HG03139 (cell line): ENCODE measurements around the gene MSH3.
"Not testable (repeated sequence)": the region's sequence is repeated elsewhere in the genome, so short reads cannot be mapped to it uniquely, and the experiment has no call there.

Source experiments
- ATAC-seq: cut with Tn5 transposase; IDR thresholded peaks from one replicate; pipeline ENCODE4 v1.9.1; 2021; ENCODE audit not compliant: unreplicated experiment

Gene MSH3

DNA sequence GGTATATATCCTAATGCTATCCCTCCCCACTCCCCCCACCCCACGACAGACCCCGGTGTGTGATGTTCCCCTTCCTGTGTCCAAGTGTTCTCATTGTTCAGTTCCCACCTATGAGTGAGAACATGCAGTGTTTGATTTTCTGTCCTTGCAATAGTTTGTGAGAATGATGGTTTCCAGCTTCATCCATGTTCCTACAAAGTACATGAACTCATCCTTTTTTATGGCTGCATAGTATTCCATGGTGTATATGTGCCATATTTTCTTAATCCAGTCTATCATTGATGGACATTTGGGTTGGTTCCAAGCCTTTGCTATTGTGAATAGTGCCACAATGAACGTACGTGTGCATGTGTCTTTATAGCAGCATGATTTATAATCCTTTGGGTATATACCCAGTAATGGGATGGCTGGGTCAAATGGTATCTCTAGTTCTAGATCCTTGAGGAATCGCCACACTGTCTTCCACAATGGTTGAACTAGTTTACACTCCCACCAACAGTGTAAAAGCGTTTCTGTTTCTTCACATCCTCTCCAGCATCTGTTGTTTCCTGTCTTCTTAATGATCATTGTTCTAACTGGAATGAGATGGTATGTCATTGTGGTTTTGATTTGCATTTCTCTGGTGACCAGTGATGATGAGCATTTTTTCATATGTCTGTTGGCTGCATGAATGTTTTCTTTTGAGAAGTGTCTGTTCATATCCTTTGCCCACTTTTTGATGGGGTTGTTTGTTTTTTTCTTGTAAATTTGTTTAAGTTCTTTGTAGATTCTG, 186.8 kb downstream of the MSH3 start:
- ATAC-seq, result not testable (repeated sequence)

DNA sequence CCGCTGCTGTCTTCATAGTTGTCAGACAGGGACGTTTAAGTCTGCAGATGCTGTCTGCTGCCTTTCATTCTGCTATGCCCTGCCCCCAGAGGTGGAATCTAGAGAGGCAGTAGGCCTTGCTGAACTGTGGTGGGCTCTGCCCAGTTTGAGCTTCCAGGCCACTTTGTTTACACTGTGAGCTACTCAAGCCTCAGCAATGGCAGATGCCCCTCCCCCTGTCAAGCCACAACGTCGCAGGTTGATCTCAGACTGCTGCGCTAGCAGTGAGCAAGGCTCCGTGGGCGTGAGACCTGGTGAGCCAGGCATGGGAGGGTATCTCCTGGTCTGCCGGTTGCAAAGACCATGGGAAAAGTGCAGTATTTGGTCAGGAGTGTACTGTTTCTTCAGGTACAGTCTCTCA, 192.0 kb downstream of the MSH3 start:
- not testable (repeated sequence) for ATAC-seq

DNA sequence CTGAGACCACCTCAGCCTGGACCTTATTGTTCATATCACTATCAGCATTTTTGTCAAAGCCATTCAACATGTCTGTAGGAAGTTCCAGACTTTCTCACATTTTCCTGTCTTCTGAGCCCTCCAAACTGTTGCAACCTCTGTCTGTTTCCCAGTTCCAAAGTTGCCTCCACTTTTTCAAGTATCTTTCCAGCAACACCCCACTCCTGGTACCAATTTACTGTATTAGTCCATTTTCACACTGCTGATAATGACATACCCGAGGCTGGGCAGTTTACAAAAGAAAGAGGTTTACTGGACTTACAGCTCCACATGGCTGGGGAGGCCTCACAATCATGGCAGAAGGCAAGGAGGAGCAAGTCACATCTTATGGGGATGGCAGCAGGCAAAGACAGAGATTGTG, 195.7 kb downstream of the MSH3 start:
- ATAC-seq, result not testable (repeated sequence)

DNA sequence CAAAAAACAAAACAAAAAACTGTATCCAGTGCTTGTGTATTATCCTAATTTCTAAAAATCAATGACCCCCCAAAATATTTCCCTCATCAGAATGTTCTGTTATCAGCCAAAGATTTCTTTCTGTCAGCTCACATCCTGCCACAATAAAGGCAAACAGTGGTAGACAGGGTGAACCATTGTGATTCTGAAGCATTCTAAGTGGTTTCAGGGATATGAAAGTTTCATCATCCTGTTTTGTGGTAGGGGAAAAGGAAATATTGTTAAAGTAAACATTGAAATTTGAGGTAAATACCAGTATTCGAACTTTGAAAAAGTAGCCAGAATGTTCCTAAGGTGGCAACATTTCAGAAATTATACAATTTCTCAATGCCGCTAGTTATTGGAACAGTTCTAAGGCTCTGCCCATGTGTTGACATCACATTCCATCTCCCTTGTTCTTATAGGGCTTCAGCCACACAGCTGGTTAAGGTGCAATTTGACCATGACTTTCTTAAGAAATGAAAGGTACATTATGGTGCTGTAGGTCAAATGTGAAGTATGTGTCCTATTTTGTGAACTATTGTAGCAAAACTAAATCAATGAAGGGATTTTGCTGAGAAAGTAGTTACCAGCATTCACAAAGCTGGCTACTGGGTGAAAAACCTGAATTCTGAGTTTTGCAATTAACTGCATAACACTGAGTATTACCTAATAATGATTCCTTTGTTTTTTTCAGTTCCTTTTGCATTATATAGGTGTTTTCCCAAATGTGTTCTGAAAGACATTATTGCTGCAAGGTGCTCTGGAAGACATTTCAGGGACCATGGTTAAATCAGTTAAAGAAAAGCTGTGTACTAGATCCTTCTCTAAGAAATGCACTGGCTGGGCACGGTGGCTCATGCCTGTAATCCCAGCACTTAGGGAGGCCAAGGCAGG, 198.1 kb downstream of the MSH3 start:
- ATAC-seq, result no peak

DNA sequence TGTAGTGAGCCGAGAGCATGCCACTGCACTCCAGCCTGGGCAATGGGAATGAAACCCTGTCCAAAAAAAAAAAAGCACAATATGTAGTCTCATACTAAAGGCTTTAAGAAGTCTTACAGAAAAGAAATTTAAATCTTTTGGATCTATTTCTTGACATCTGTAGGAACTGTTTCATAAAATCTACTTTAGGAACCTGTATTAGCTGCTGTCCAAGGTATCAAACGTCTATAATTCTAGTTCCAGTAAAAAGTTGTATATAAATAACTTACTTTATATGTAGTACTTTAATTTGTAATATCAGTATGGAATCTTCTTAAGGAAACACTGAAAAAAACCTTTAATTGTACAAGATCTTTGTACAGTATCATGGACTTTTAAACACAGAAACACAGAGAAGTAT, 199.0 kb downstream of the MSH3 start:
- ATAC-seq, result no peak

DNA sequence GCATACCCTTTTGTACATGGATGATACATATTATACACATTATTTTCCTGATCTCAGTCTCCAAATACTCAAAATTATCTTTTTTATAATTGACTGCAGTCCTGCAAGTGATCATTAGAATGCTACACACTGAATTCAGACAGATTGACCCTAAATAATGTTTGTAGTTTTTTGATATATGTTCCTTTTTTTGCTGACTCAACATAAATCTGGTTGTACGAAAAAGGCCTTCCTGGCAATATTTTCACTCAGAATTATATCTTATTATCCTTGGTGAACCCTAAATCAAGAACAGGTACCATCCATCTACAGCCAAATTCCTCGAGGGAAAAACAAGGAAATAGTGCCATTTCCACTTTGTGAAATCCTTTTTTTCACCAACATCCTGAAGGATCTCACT, 200.1 kb downstream of the MSH3 start:
- ATAC-seq, result no peak

DNA sequence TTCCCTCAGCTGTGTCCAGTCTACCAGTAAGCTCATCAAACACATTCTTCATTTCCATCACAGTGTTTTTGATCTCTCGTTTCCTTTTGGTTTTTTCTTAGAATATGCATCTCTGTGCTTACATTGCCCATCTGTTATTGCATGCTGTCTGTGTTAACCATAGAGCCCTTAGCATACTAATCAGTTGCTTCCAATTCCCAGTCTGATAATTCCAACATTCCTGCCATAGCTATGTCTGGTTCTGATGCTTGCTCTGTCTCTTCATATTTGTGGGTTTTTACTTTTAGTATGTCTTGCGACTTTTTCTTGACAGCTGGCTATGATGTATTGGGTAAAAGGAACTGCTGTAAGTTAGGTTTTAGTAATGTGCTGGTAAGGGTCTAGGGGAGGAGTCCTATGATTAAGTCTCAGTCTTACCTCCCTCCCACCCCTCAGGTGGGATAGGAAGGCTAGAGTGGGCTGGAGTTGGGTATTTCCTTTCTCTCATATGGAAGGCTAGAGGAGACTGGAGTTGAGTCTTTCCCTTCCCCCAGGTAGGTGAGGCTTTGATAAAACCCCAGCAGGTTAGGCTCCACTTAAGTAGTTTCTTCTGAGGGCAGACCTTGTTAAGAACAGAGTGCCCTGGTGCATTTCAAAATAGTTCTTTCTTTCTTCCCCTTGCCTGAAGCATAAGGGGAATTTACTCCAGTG, 206.6 kb downstream of the MSH3 start:
- ATAC-seq, result no peak

DNA sequence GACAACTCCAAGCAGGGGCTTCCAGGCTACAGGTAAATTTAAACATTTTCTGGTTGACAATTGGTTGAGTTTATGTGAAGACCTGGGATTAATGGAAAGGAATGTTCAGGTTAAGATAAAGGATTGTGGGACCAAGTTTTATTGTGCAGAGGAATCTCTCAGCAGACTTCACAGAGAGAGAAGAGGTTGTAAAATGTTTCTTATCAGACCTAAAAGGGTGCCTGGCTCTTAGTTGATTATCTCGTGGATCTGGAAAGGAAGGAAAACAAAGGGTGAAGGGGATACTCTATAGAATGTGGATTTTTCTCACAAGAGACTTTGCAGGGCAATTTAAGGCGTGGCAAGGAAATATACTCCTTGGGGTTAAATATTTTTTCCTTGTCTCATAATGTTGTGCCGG, 209.3 kb downstream of the MSH3 start:
- ATAC-seq, result no peak

DNA sequence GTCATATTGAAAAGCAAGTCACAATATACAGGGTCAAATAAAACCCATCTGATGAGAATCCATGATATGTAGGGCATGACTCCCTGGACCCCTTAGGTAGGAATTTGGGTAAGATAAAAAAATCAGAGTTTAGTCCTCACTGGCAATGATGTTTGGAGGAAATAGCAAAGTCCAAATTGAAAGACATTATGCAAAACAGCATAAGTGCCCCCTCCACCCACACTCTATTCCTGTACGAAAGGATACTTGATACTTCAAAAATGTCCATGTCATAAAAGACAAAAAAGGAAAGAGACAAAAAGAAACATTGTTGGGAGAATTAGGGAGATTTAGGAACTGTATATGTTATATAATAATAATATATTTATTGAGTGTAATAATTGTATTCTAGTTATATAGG, 209.7 kb downstream of the MSH3 start:
- no peak for ATAC-seq

DNA sequence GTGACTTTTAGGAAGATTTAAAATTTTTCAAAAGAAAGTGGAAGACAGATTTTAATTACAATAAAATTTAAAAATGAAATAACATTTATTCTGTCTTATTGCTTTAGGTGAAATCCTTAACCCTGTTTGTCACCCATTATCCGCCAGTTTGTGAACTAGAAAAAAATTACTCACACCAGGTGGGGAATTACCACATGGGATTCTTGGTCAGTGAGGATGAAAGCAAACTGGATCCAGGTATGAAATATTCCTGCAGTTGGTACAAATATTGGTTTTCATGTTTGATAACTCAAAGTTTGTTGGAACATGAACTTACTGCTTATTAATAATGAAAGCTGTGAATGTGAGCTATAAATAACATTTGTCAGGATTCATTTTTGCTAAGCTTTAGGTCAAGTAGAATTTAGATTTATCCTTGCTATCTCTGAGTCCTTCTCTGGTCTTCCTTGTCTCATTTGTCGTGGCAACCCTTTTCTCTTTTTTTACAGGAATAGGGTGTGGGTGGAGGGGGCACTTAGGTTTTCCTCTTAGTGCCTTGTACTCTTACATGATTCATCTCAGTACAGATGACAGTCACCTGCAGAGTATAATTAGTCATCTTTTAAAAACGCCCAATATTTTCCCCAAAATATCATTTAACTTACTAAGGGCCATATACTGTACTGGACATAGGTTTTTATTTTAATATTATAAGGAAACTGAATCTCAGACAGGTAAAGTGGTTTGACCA, 210.4 kb downstream of the MSH3 start:
- no peak for ATAC-seq

DNA sequence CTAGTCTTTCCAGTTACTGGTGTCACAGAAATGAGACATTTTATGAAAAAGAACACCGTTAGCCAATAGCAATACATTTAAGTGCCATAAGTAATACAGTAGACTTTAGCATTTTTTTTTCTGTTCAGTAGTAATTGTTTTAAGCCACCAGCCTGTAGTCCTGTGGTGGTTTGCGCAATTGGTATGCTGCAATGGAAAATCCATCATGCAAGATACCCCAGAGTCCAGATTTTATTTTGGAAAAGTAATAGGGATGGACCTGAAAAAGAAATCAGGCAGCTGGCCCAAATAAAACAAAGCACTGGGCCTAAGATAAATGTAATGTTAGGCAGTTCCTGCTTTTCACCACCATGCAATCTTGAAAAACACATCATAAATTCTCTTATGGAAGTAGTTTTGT, 211.1 kb downstream of the MSH3 start:
- no peak for ATAC-seq

DNA sequence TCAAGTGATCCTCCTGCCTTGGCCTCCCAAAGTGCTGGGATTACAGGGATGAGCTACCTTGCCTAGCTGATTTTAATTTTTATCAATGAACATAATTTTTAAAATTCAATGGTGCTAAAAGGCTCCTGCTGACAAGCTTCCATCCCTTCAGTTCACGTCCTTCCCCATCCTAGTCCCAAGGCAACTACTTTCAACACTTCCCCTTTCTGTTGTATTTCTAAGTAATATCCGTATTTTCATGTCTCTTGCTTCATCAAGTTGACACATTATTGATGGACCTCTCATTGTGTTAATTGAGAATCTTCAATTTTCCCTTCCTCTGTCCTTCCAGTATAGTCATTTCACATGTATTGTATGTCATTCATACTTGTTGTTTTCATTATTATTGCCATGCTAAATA, 211.9 kb downstream of the MSH3 start:
- no peak for ATAC-seq

DNA sequence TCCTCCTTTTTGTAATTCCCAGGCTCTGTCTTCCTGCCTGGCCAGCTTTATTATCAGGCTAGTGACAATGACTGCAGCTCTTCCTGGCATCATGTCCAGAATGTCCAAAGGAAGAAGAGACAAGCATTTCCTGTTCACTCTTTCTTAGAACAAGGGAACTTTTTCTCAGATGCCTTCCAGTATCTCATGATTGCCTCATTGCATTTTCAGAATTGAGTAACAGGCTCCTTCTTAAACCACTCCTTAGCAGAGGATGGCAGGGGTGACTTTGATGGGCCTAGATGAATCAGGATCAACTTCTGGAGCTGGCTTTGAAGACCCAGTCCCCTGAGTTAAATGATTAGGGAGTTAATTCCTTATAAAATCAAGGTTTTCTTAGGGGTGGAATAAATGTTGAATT, 212.8 kb downstream of the MSH3 start:
- no peak for ATAC-seq

DNA sequence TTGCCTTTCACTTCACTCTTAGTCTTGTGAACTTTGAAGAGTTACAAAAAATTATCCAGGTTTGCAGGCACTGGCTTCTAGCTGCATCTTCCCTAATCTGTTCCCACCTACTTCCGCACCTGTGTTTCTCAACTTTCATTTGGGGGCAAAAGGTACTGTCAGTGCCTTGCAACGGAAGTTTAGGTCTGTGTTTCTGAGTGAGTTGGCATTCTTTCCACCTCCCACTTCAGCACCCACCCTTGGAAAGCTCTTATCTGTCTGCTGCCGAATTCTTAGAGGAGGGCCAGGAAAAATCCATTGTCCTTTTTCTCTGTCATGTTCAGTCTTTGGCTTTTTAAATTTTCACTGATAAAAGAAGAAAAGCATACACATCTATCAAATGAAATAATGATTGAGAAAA, 216.0 kb downstream of the MSH3 start:
- no peak for ATAC-seq

DNA sequence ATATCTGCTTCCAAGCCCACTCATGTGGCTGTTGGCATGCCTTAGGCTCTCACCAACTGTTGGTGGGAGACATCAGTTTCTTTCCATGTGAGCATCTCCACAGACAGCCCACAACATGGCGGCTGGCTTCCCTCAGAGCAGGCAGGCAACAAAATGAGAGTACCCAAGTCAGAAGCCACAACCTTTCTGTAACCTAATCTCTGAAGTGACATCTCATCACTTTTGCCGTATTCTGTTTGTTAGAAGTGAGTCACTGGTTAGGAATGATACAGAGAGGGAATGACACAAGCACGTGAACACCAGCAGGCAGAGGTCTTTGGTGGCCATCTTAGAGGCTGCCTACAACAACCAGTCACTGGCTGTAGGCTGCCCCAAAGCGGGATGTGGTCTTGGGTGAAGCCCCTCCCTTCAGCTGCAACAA, 217.1 kb downstream of the MSH3 start:
- no peak for ATAC-seq

DNA sequence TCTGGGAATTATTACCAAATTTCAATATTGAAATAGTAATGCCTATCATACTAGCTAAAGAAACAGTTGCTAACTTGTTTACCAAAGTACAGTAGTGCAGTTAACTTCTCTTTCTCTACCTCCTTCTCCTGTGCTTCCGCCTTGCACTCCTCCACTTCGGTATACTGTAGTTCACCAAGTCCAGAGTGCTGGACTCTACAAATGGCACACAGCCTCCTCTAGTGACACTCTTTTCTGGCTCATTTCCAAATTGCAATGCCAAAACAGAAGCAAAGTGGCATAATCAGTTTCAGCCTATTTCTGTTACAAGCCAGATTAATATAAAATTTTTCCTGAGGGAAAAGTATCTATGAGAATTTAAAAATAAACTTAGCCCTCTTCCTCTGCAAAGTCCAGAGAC, 219.7 kb downstream of the MSH3 start:
- ATAC-seq, result no peak

DNA sequence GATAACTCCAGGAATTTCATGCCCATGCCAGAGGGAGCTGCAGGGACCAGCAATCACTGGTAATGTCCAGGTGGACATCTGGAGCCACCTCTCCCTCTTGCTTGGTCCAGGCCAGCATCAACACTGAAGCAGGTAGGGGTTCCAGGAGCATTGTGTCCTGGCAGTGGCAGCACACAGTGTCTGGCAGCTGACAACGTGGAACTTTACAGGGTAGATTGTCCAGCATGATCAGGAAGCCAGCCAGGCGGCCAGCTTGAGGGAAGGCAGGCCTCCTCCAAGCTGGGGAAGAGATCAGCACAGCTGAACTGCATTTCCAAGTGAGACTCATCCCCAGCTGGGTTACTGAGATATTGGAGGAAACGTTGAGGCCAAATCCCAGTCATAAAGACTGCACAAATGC, 223.1 kb downstream of the MSH3 start:
- no peak for ATAC-seq

DNA sequence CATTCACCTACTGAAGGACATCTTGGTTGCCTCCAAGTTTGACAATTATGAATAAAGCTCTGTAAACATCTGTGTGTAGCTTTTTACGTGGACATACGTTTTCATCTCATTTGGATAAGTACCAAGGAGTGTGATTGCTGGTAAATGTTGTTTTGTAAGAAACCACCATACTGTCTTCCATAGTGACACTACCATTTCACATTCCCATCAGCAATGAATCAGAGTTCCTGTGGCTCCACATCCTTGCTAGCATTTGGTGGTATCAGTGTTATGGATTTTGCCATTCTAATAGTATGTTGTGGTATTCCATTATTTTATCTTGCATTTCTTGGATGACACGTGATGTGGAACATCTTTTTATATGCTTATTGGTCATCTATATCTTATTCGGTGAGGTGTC, 227.3 kb downstream of the MSH3 start:
- no peak for ATAC-seq

DNA sequence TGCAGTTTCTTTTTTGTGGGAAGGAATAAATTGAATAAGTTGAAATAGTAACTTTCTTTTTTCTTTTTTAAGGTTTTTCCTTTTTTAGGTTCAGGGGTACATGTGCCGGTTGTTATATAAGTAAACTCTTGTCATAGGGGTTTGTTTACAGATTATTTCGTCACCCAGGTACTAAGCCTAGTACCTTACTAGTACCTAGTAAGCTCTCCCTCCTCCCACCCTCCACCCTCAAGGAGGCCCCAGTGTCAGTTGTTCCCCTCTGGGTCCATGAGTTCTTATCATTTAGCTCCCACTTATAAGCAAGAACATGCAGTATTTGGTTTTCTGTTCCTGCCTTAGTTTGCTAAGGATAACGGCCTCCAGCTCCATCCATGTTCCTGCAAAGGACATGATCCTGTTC, 228.9 kb downstream of the MSH3 start:
- not testable (repeated sequence) for ATAC-seq

DNA sequence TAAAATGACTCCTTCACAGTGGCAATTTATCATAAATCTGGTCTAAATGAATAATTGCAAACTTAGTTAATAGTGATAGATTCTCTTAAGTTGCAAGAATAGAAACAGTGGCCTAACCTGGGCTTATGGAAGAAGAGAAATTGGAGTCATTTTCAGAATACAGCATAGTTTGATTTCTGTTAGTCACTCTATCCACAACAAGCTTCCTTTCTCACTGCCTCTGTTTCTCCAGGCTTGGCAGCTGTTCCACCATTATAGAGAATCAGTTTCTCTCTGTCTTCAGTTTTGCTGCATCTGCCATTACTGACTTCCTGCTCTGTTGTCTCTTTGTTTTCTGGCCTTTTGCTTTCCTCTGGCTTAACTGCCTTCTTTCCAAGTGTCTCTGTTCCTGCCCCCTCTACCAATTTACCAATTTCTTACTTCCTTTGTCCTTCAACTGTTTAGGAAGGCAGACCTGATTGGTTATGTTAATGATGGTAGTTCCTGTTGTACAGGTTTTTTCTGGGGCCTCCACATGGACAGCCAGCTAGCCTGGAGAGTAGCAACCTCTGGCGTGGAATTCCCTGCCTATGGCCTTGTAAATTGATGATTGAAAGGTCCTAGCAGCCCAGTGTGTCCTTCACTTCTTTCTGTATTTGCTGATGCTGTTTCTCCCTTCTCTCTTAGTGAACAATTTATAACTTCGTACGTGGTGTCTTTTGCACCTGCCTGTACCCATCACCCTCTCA, 229.8 kb downstream of the MSH3 start:
- no peak for ATAC-seq
